NK-92 (cell line): Measurements from ENCODE around the gene LRRC45.

ENCODE experiments used
- DNase-seq: peaks from one replicate; lab custom pipeline; 2025; ENCODE audit not compliant: unreplicated experiment; lab: John Stamatoyannopoulos, UW

The LRRC45 gene

DNA sequence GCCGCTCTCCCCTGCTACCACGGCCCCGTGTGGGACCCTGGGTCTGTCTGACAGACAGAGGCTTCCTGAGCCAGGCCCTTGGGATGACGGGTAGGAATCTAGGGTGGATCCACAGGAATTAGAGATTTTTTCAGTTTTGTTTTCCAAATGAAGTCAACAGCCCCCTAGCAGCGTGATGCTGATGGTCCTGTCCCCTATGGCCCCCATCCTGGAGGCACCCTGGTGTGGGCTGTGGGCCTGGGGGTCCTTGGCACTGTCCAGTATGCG, 15.9 kb upstream of the LRRC45 start:
- no peak for DNase-seq

DNA sequence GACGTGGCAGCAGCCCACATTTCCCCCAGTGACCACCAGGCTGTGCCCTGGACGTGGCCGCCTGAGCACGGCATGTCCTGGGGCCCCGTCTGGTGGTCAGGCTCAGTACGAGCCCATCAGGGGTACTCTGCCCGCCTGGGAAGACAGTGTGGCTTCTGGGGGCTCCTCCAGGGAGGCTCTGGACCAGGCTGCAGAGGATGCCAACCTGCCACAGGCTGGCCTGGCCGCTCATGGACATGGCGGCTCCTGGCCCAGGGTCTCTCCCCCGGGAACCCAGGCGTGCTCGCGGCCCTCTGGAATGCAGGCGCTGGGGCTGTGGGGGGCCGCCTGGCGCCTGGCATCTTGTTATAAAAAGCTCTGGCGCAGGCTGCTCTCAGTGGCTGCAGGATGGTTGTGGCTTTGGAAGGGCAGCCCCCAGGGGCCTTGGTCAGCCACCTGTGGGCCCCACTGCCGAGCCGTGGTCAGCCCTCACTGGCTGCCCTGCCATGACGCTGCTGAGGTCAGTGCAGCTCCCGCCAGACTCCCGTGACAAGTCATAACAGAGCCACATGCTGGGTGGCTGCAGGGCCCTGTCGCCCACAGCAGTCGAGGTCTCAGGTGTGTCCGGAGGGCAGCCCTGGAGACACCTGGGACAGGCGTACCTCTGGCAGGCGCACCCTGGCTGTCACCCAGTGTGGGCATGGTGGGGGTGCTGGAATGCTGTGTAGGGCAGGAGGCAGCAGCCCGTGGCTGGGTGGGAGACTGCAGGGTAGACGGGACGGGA, 15.4 kb upstream of the LRRC45 start:
- no peak for DNase-seq

DNA sequence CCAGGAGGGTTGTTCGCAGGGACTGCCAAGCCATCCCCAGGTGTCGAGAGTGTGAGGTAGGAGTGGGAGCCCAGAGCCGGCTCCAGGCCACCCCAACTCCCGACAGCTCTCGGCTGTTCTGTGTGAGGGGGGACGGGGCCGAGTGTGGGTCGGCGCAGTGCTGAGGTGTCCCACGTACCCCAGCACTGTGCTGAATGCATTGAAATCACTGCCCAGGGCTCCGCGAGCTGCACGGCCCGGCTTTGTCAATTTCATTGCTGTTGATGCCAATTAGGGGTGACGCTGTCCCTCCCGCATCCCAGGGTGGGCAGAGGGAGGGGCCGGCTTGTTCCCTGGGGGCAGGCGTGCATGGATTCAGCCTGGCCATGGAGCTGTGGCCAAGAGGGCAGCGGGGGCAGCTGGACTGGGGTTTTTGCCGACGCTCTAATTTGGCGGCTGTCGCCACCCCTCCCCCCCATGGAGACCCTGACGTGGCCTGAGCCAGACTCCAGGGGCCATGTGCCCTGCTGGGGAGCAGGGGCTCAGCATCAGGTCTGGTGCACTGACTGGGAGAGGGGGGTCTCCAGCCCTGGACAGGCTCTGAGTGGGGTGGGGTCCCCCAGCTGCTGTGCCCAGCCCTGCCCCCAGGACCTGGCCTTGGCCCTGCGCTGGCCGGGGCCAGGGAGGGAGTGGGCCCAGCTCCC, 14.7 kb upstream of the LRRC45 start:
- DNase-seq: no peak

DNA sequence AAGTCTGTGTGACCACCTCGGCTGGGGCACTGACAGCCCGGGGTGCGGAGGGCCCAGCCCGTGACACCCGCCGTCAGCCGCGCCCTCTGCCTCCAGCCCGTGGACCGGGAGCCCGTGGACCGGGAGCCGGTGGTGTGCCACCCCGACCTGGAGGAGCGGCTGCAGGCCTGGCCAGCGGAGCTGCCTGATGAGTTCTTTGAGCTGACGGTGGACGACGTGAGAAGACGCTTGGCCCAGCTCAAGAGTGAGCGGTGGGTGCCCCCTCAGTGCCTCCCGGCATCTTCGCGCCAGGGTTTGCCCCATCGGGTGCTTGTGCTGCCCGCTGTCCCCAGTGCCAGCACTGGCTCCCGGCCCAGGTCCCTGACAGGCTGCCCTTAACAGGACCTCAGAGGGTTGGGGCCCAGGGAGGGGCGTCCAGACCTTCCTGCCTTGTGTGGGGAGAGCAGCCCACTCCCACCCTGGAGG, 14.1 kb upstream of the LRRC45 start:
- DNase-seq: no peak

DNA sequence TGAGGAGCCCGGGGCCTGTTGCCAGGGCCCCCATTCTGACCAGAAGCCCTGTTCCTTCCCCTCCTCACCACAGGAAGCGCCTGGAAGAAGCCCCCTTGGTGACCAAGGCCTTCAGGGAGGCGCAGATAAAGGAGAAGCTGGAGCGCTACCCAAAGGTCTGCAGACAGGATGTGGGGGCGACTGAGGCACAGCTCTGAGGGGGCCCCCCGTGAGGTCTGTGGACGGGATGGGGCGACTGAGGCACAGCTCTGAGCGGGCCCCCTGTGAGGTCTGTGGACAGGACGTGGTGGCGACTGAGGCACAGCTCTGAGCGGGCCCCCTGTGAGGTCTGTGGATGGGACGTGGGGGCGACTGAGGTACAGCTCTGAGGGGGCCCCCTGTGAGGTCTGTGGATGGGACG, 13.7 kb upstream of the LRRC45 start:
- DNase-seq: no peak

DNA sequence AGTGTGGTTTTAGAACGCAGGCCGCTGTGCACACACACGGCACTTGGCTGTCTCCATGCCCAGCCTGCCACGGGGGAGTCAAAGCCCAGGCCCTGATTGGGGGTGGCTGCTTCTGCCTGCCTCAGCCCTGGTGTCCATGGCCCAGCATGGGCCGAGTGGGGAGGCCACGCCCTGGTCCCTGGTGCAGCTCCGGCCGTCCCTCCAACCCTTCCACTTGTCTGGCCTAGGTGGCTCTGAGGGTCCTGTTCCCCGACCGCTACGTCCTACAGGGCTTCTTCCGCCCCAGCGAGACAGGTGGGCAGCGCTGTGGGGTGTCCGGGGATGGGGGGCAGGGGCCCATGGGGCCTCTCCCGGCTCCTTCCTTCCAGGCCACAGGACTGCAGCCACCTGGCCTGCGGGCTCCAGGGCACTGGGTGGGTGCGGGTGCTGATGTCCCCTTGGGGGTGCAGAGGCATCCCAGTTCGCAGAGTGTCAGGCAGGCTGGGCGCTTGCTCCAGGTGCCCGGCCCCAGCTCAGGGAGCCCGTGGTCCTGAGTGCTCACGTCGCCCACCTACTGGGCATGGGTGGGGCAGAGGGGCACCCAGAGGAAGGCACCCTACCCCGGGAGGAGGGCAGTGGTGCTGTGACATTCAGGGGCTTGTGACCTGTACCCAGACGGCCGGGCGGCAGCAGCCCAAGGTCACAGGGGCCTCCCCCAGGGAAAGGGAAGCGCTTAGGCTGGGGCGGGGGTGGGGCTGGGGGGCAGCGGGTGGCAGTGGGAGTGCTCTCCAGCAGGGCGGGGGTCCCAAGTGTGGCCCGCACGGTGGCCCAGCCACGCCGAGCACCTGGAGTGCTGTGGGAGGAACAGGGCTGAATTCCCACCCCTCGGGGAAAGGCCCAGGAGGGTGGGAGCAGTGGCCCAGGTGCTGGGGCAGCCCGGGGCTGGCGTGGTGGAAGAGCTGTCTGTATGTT, 12.3 kb upstream of the LRRC45 start:
- DNase-seq: no peak

DNA sequence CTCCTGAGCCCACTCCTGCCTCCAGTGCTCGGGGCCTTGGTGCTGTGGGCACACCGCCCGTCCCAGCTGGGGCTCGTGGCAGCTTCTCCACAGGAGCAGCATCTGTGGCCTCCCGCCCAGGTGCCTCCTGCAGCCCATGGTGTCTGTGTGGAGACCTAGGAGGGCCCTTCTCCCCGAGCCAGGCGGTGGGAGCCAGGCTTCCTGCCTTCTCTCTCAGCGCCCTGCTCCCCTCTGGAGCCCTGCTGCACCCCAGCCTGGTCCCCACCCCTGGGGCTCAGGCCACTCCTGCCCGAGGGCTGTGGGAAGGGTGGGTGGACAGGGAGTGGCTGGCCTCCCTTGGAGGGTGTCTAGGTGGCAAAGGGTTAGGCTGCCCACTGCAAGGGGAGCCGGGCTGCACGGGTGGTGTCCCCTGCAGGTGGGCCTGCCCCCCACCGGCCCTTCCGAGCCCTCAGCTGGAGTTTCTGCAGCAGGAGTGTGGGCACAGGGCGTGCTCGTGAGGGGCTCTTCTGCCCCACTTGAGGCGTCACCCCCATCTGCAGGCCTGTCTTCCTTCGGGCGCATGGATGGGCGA, 11.4 kb upstream of the LRRC45 start:
- DNase-seq: no peak

DNA sequence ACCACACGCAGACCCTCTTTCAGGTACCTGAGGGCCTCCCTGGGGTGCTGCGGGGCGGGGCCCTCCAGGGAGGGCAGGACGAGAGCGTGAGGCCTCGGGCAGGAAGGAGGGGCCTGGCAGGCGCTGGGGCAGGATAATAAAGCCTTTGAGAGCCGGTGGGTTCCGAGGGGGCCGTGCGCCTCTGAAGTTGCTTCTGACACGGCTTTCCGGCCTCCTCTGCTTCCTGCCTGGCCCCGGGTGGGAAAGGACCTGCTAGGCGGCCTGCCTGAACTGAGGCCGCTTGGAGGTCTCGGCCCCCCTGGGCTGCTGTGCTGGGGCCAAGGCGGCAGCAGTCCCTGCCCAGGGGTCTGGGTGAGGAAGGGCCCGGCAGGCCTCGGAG, 10.9 kb upstream of the LRRC45 start:
- DNase-seq: no peak

DNA sequence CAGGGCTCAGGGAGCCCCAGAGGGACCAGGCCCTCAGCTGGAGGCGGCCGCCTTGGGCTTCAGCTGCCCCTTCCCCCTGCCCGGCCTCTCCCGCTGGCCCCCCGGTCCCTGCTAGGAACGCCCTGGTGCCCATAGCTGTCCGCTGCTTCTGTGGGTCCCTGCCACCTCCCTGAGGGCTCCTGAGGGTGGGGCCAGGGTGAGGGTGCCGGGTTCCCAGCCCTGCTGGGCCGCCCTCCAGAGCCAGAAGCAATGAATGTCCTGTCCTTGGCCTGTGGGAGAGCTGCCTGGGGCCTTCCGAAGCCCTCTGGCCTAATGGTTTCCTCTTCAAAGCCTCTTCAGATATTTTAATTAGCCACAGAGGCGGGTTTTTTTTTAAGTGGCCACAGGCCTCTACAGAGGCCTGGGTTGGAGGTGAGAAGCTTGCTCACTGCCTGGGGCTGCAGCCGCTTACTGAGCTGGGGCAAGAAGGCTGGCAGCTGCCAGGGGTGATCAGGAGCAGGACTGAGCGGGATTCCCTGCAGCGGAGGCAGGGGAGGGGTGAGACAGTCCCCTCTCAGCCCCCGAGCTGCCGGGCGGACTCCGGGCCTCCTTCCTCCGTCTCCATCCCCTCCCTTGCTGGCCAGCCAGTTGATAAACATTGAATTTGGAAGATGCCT, 10.3 kb upstream of the LRRC45 start:
- no peak for DNase-seq

DNA sequence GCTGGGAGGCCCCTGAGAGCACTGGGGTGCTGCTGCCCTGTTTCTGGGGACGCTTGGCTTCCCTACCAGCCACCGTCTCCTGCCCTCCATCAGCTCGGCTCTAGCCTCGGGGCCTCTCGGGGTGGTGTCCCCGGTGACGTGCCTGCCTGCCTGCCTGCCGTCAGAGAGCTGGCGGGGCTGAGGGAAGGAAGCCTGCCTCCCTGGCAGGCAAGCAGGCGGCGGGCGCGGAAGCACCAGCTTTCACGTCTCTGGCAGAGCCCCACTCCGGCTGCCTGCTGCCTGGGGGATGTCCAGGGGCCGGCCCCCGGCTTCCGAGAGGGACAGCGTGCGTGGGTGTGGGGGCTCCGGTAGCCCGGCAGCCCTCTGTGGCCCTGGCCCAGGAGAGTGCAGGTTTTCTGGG, 9.8 kb upstream of the LRRC45 start:
- DNase-seq: no peak

DNA sequence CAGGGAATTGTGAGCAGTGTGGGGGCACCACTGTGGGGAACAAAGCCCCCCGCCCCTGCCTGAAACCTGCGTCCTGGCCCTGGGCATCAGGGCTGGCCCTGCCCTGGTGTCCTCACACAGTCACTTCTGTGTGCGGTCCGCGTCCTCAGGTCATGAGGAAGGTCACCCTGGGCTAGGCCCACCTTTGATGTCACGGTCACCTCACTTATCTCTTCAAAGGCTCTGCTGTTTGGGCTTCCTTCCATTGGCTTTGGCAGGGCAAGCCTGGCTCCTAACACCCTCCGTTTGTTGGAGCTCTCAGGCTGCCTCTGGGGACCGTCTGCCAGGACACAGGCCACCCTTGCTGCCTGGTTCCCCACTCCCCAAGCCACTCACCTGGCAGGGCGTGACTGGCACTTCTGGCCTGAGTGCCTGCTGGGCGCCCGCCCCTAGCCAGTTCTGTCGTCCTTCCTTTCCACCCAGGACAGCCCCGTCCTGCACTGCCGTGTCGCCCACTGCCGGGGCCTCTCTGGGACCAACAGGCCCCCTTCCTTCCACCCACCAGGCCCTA, 9.3 kb upstream of the LRRC45 start:
- DNase-seq: no peak

DNA sequence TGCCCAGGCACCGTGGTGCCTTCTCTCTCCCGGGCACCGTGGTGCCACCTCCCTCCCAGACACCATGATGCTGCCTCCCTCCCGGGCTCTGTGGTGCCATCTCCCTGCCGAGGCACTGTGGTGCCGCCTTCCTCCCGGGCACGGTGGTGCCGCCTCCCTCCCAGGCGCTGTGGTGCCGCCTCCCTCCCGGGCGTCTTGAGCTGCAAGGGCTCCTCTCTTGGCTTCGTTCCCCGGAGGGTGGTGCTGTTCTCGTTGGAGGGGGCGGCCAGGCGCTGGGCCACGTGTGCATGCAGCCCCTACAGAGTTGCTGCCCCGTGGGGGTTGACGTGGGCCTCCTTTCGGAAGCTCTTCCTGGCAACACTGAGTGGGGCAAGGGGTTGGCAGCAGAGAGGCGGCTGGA, 8.7 kb upstream of the LRRC45 start:
- no peak for DNase-seq

DNA sequence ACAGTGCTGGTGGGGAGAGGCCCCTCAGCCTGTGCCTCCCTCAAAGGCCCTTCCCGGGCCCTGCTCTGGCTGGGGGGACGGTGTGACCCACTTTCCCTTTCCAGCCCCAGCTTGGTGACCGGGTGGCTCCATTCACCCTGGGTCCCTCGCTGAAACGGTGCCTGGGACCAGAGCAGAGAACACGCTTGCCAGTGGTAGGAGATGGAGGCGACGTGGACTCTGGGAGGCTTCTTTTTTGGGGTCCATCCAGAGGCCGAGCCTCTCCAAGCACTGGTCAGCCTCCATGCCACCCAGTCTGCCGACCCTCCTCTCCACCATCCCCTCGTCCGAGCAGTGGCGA, 8.2 kb upstream of the LRRC45 start:
- no peak for DNase-seq

DNA sequence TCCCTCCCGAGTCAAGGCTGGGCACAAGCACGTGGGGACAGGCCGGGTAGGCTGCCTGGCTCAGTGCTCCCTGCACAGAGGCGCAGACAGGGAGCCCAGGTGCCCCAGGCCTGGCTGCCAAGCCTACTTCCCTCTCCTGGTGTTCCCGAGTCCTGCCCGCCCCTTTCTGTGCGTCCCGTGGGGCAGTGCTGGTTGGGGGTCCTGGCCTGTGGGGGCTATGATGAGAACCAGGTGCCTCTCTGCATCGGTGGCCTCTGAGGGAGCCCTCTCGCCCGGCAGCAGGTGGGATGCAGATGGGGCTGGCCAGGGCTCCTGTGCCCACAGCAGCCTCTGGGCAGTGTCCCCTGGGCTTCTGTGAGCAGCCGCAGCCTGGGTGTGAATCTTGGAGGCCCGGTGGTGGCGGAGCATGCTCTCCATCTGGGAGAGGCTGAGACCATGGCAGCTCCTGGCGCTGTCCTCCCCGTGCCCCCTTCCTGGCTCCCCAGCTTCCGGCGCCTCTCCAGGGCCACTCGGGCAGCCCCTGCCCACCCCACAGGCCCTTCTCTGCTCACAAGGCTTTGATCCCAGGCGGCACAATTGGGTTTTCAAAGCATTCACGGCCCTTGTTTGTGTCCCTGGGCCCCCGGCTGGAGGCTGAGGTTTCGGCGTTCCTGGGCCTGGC, 7.7 kb upstream of the LRRC45 start:
- no peak for DNase-seq

DNA sequence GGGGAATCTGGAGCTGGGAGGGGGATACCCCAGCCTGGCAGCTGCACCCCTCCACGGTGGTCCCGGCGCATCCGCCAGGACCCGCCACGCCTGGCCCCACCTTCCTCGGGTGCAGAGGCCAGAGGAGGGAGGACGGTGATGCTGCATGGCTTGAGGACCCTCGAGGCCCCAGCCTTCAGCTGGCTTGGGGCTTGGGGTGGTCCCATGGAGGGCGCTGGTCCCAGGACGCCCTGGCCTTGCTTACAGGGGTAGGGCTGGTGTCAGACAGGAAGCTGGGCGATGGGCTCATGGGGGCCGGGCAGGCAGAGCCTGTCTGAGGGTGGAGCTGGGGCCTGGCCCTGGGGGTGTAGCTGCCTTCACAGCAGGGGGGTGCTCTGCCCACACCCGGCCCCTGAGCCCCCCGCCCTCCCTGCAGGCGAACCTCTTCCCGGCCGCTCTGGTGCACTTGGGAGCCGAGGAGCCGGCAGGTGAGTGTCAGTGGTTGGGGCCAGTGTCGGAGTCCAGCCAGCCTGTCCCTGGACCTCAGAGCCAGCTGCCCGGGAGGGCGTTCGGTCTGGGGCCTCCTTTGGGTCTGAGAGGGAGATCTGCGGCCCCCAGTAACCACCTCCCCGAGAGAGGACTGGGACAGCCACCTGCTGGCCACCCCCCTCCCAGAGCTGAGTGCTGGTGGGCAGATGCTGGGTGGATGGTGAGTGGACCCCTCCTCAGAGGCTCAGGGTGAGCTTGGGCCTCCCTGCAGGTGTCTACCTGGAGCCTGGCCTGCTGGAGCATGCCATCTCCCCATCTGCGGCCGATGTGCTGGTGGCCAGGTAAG, 6.8 kb upstream of the LRRC45 start:
- DNase-seq: no peak

DNA sequence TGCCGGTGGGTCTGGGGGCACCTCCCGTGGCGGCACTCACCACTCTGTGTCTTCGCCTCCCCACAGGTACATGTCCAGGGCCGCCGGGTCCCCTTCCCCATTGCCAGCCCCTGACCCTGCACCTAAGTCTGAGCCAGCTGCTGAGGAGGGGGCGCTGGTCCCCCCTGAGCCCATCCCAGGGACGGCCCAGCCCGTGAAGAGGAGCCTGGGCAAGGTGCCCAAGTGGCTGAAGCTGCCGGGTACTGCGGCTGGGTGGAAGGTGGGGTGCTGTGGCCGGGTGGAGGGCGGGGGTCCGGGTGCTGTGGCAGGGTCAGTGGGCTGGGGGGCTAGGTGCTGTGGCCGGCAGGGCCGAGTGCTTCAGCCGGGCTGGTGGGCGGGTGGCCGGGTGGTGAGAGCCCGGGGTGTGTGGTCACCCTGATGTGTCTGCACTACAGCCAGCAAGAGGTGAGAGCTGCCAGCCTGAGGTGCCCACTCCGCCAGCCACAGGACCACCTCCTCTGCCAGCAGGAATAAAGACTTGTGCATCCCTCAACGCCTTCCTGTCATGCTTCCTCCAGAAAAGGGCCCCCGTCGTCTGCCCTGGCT, 6.1 kb upstream of the LRRC45 start:
- no peak for DNase-seq

DNA sequence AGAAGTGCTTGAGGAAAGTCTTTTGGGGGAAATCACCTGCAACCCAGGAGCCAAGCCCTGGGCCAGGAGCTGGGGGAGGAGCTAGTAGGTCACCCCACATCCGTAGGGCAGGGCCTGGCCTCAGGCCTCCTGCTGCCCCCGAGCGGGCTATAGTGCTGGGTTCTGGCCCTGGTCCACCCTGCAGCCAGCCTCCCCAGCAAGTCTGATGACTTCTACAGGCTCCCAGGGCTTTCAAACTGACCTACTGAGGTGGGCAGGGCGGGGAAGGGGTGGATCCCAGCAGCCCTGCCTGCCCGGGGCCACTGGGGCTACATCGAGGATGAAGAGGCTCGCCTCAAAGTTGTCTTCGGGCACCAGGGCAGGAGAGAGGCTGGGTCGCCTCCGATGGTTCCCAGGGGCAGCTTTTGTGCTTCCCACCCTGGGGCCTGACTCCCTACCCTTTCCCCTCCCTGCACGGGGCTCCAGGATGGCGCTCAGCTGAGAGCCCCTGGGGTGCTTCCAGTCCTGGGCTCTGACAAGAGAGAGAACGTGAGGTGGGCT, 5.4 kb upstream of the LRRC45 start:
- no peak for DNase-seq

DNA sequence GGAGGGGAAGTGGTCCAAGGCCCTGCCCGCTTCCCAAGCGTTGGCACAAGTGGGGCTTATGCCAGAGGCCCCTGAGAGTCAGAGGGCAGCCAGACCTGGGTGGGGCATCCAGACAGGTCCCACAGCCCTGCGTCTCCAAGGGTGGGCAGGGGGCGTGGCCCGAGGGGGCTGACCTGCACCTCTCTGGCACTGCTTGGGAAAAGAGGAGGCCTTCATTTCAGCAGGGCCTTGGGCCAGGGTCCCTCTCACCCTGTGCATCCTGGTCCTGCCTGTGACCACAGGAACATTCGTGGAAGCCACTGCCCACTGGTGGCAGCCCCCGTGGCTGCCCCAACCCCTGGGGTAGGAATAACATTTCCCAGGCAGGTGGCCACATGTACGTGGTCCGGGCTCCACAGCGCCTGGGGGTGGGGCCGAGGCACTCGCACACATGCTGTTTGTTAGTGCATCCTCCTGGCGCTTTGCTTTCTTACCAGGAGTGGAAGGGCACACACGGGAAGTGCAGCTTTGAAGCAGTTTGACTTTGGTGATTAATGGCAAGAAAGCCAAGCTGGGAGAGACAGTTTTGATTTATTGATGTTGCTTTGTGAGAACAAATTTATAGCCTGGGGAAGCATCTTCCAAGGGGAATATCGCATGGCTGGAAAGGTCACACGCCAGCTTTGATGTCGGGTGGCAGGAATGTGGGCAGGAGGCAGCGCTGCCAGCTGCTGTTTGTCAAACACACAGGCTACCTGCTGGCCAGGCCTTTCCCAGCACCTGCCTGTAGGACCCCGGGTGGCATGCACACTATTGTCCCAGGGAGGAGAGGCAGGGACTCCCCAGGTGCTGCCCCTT, 4.7 kb upstream of the LRRC45 start:
- no peak for DNase-seq
